GM12865 (cell line): ENCODE results near the gene MT1B.

Source experiments
- DNase-seq: peaks from one replicate; pipeline ENCODE4 v3.0.0; 2010; ENCODE audit warnings: low read depth
- H3K4me3 ChIP-seq: 2 replicates; pipeline ENCODE4 v1.5.1; 2011; ENCODE audit warnings: mild to moderate bottlenecking, low read depth, low read length, control low read depth
- CTCF ChIP-seq: IDR thresholded peaks from 2 replicates; pipeline ENCODE4 v1.5.1; 2011; ENCODE audit warnings: low read length, control low read depth, low read depth, inconsistent platforms; ENCODE audit not compliant: insufficient read depth; ENCODE audit errors: missing control alignments

Gene MT1B

DNA sequence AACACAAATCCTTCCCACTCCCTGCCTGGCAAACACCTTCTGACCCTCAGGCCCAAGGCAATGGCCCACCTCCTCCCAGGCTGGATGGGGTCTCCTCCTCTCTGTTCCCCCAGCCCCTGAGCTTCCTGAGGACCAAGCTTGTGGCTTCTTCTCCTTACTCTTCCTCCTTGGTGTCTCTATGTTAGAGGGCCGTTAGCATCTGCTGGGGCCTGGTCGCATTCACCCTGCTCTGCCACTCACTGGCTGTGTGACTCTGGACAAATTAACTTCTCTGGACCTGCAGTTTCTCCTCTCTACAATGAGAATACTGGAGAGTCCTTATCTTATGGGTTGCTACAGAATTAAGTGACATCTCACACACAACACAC lies 44.0 kb upstream of the MT1B start:
- DNase-seq: no peak
- H3K4me3 ChIP-seq: no peak overlapping the region
- TF ChIP-seq CTCF: no peak

GRCh38 chr16:56608043-56608875 lies 43.4 kb upstream of the MT1B start, which contains the start of gene MT2A:
Gene MT2A (plus strand): TSS chr16:56608584. CDS start chr16:56608656, 72 bp downstream.
- peak; percentile 95 for DNase-seq
- peak within 1 kb of the TSS; percentile 69 for H3K4me3 ChIP-seq
- TF ChIP-seq CTCF: no peak

GRCh38 chr16:56608876-56609462 lies 42.7 kb upstream of the MT1B start:
- H3K4me3 ChIP-seq: peak overlapping the region; percentile 69
- no peak for TF ChIP-seq CTCF
- no peak for DNase-seq

DNA sequence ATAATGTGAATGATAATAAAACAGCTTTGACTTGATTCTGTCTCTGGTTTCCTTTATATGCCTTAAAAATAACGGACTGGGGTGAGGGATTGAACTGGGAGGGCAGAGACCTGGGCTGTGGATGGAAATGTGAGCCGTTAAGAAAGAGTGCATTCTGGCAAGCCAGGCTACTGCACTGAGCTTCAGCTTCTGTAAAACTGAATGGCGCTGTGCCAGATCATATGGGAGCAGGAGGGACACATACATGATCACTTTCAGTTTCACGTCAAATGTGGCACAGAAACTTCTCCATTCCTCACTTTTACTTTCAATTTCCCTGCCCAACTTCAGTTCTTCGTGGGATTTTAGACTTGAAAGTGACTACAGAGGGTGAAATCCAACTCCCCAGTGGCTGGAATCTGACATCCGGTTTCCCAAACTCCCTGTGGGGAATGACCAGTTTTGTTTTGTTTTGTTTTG lies 42.2 kb upstream of the MT1B start:
- TF ChIP-seq CTCF: no peak
- peak; percentile 91 for DNase-seq
- H3K4me3 ChIP-seq: peak overlapping the region; percentile 69

- H3K4me3 ChIP-seq: peak overlapping the region; percentile 69
- peak; percentile 62 for DNase-seq
- TF ChIP-seq CTCF: no peak
Observed at GRCh38 chr16:56610017-56610608, 41.6 kb upstream of the MT1B start.

- TF ChIP-seq CTCF: no peak
- DNase-seq: no peak
- H3K4me3 ChIP-seq: no peak overlapping the region
Observed at GRCh38 chr16:56610609-56611111, 41.0 kb upstream of the MT1B start.
